ENCODE results near the gene BCAS3. TPM values are rescaled to one million over a fixed set of nuclear protein-coding genes. Genes with fewer than 3 reads are reported as not detected.
A peak's percentile ranks its signal among the peaks of the same experiment; 100 is the strongest.

BCAS3 gene
- total RNA-seq, 1 donor from 2014 or later = 29.6 TPM

DNA sequence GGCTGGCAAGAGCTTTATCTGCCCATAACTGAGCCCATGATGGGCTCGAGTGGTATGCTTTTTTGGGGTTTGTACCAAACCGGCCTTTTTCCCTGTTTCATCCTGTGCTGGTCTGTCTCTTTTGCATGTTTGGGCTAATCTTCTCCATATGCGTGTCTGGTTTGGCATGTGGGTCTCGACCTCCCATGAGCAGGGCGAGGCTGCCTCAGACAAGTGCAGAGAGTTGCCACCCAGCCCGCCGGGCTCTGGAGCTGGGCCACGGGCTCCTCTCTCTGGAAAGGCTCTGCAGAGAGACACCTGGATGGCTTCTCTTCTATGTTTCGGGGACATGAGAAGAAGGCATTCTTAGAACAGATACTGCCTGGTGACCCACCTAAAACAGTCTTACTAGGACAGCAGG, 654.2 kb downstream of the BCAS3 start:
- intact Hi-C loops (cut with DNase I) = no loop called here
- Histone ChIP-seq H3K9me3 (no peaks in the 10 kb centered on the region), H3K4me1 (peaks cover 31% of the 10 kb centered on the region), H3K36me3 (no peaks in the 10 kb centered on the region), H3K4me3 (no peak overlapping the region), H3K27ac (peak overlapping the region; percentile 67), H3K27me3 (ENCODE audit: low read depth) (no peaks in the 10 kb centered on the region)
- ATAC-seq (no peak), DNase-seq (no peak)
- TF ChIP-seq CTCF (IDR thresholded peaks at IDR 0.05) = no peak

- intact Hi-C loops (cut with DNase I) = no loop called here
- ATAC-seq (no peak), DNase-seq (no peak)
- Histone ChIP-seq H3K4me3 (no peak overlapping the region), H3K27me3 (ENCODE audit: low read depth) (no peaks in the 10 kb centered on the region), H3K36me3 (no peaks in the 10 kb centered on the region), H3K9me3 (no peaks in the 10 kb centered on the region), H3K4me1 (peaks cover 42% of the 10 kb centered on the region), H3K27ac (no peak overlapping the region)
- no peak for TF ChIP-seq CTCF (IDR thresholded peaks at IDR 0.05)
Observed at GRCh38 chr17:61333136-61333535, 655.5 kb downstream of the BCAS3 start.

- H3K36me3 ChIP-seq = no peaks in the 10 kb centered on the region
- TF ChIP-seq CTCF (IDR thresholded peaks at IDR 0.05) = no peak
- intact Hi-C loops (cut with DNase I) = no loop called here
- H3K4me1 ChIP-seq = peaks cover 47% of the 10 kb centered on the region
- no peak for DNase-seq
- ATAC-seq = no peak
- no peak overlapping the region for H3K4me3 ChIP-seq
- H3K27me3 ChIP-seq (ENCODE audit: low read depth) = no peaks in the 10 kb centered on the region
- H3K9me3 ChIP-seq = no peaks in the 10 kb centered on the region
- no peak overlapping the region for H3K27ac ChIP-seq
Observed at GRCh38 chr17:61334673-61335072, 657.0 kb downstream of the BCAS3 start.

DNA sequence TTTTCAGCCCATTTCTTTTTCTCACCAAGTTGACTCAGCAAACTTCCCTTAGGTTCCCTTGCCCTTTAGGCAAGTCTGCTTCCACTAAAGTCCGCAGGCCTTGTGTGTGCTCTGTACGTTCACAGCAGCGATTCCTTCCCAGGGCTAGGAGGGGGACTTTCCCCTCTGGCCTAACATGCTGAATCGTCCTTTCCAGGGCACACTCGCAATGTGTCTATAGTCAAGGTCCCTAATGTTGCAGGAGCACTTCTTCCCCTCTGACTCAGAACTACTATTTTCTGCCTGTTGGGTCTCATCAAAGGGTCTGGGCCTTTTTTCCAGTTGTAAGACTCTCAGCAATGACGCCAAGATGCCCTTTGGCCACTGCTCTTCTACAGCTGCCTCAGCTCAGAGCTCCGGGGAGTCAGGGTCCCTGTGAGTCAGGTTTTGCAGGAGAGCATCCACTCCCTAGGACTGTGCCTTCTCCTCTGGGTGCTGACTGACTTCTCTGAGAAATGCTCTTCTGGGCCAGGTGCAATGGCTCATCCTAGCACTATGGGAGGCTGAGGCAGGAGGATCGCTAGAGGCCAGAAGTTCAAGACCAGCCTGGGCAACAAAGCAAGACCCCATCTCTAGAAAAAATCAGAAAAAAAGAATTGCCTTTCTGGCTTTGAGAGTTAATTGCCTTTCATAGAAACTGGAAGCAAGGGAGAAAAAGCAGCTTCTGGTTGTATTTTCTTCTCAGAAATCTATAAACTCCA, 657.6 kb downstream of the BCAS3 start:
- Histone ChIP-seq H3K4me1 (peaks cover 47% of the 10 kb centered on the region), H3K9me3 (no peaks in the 10 kb centered on the region), H3K36me3 (no peaks in the 10 kb centered on the region), H3K27ac (peak overlapping the region; percentile 65), H3K27me3 (ENCODE audit: low read depth) (no peaks in the 10 kb centered on the region), H3K4me3 (no peak overlapping the region)
- TF ChIP-seq CTCF (IDR thresholded peaks at IDR 0.05) = no peak
- intact Hi-C loops (cut with DNase I) = no loop called here
- peak in 1 of 2 donors; percentile 13 for ATAC-seq
- no peak for DNase-seq

DNA sequence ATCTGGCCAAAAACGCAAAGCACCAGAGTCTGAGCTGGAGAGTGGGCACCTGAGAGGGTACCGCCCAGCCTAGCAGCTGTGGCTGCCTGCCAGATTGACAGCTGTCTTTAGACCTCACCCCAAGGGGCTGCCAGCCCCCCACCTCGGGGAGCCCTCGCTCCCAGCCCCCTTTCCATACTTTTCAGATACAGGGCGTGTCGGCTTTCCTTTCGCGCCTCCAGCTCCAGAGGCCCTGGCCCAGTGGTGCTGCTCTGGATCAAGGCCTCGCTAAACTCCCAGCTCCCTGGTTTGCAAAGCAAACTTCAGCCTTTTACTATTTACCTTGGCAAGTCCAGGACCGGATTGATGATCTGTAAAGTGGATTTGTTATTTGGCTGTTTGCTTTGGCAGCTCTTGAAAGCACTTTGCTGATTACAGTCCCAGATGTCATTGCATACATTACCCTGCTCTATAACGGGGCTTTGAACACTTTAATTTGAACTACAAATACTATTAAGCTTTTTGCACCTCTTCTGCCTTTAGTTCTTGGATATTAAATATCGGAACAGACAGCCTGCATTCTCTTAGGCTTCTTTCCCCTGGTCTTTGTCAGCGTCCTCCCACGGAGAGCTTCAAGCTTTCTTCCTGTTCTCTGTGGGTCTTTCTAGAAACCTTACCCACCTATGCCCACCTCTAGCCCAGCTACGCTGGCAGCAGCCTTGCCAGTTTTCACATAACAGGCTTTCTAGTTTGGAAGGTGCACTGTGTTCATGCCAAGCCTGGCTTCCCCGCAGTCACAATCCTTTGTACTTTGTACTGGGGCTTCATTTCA, 658.4 kb downstream of the BCAS3 start:
- DNase-seq (no peak), ATAC-seq (peak; percentile 81 to 89)
- H3K36me3 ChIP-seq = no peaks in the 10 kb centered on the region
- H3K27ac ChIP-seq = peak overlapping the region; percentile 65
- TF ChIP-seq CTCF (IDR thresholded peaks at IDR 0.05) = no peak
- no peak overlapping the region for H3K4me3 ChIP-seq
- no peaks in the 10 kb centered on the region for H3K9me3 ChIP-seq
- no peaks in the 10 kb centered on the region for H3K27me3 ChIP-seq (ENCODE audit: low read depth)
- intact Hi-C loops (cut with DNase I) = no loop called here
- peaks cover 43% of the 10 kb centered on the region for H3K4me1 ChIP-seq
